Ovary (tissue), 3 donors: ENCODE data around the gene COL23A1.

Experiments
- EP300 ChIP-seq: sonication (generic); formaldehyde crosslinking; IDR thresholded peaks from one replicate; pipeline ENCODE4 v1.6.1; 2017; ENCODE audit warnings: antibody characterized with exemption
- POLR2A ChIP-seq: fragments of 450-650 bp; IDR thresholded peaks from one replicate; pipeline ENCODE4 v1.6.1; 2017; ENCODE audit warnings: antibody characterized with exemption, mild to moderate bottlenecking, moderate library complexity
- TF ChIP-seq, protein P1 (sequence below), 3 donors: fragments of 450-650 bp in 2 of 3; fragments of 200-600 bp in 1 of 3; IDR thresholded peaks; one replicate each; pipeline versions ENCODE4 v1.5.1 to v1.8.0; 2016 to 2022; ENCODE audit warnings: antibody characterized with exemption in 3 of 3, mild to moderate bottlenecking in 1 of 3
- donor health status: DM: no; HTN: no; CAD: no.

GRCh38 chr5:178213003-178213461 lies 377.2 kb downstream of the COL23A1 start:
- TF ChIP-seq, protein P1, sequence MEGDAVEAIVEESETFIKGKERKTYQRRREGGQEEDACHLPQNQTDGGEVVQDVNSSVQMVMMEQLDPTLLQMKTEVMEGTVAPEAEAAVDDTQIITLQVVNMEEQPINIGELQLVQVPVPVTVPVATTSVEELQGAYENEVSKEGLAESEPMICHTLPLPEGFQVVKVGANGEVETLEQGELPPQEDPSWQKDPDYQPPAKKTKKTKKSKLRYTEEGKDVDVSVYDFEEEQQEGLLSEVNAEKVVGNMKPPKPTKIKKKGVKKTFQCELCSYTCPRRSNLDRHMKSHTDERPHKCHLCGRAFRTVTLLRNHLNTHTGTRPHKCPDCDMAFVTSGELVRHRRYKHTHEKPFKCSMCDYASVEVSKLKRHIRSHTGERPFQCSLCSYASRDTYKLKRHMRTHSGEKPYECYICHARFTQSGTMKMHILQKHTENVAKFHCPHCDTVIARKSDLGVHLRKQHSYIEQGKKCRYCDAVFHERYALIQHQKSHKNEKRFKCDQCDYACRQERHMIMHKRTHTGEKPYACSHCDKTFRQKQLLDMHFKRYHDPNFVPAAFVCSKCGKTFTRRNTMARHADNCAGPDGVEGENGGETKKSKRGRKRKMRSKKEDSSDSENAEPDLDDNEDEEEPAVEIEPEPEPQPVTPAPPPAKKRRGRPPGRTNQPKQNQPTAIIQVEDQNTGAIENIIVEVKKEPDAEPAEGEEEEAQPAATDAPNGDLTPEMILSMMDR (IDR thresholded peaks at IDR 0.05) = no peak
- TF ChIP-seq EP300 = no peak
- no peak for TF ChIP-seq POLR2A
